SH-SY5Y (cell line): ENCODE results near the gene ANKRD34C.

Experiments used
- GATA2 ChIP-seq: IDR thresholded peaks from 2 replicates; pipeline ENCODE4 v1.6.1; 2011; ENCODE audit warnings: mild to moderate bottlenecking, low read depth, low read length
- GATA3 ChIP-seq: IDR thresholded peaks from 2 replicates; pipeline ENCODE4 v1.6.1; 2011; ENCODE audit warnings: low read depth, mild to moderate bottlenecking, low read length, moderate library complexity

Gene ANKRD34C

DNA sequence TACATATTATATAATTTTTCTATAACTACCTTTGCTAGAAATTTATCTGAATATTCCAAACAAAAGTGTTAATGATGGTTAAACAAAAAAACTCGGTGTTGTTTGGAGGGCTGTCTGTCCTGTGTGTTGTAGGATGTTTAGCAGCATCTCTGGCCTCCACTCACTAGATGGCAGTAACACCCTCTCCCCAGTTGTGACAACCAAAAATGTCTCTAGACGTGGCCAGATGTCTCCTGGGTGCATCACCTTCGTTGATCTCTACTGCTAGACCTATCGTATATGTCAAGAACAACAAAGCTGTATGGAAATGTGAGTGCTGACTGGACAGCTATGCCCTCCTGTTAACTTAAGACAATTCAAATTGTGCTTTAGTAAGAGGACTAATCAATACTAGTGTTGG is 14.1 kb downstream of the ANKRD34C start:
- TF ChIP-seq GATA3 (no peak), GATA2 (no peak)

DNA sequence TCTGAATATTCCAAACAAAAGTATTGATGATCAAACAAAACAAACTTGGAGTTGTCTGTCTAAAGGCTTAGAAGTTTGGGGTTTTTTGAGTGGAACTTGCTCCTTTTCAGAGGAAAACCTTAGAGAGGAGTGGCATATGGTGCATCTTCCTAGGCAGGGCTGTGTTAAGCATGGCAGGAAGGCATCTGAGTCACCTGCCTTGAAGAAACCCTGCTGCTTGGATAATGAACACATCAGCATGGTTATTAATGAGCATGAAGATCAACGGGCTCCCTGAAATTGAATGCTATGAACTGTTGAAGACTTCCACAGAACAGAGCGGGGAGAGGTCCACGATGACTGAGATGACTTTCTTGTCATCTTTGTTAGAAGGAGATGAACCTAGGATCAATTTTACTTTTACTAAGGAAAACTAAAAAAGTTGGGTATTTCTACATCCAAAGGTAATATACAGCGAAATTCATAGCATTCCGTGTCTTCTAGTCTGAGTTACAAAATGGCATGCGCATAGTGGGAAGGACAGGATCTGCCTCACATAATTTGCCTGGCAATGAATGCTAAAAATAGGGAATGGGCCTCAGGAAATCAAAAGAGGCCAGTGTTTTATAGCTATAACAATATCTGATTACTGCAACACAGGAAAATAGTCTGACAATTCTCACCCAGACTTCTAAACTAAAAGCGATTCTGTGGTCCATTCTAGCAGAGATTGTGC is 16.8 kb downstream of the ANKRD34C start:
- TF ChIP-seq GATA2: no peak
- TF ChIP-seq GATA3: no peak

DNA sequence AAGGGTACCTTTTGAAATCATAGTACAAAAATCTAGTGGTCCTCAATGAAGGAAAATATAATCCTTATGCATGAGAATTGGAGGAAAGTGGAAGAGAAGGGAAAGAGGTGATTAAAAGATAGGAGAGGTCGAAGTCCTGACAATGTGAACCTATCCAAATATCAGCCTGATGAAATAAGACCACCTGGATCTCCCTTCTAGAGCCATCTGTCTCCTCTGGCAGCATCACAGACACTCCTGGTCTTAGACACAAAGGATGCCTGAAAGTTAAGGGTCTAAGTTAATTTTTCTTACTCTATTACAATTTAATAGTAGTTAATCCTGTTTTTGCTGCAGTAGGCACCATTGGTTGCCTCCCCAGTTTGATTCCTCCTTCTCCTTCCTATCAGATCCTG is 17.3 kb downstream of the ANKRD34C start:
- TF ChIP-seq GATA3 (no peak), GATA2 (no peak)

DNA sequence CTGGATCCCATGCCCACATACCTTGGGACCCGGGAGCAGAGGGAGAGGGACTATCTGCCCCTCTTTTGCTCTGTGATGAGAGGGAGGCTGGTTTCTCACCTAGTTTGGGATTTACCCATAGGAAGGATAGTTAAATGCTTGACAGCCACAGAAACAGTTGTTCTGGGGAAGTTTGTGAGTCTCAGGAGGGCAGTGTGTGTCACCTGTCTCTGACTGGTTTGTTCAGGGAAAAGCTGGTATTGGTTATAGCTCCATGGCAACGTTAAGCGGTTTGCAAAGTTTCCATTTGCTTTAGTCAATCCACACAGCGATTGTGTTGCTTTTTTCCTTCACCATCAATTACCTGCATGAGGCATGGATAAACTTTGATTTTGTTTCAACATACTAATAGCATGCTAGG is 24.7 kb downstream of the ANKRD34C start:
- TF ChIP-seq GATA3: no peak
- no peak for TF ChIP-seq GATA2

DNA sequence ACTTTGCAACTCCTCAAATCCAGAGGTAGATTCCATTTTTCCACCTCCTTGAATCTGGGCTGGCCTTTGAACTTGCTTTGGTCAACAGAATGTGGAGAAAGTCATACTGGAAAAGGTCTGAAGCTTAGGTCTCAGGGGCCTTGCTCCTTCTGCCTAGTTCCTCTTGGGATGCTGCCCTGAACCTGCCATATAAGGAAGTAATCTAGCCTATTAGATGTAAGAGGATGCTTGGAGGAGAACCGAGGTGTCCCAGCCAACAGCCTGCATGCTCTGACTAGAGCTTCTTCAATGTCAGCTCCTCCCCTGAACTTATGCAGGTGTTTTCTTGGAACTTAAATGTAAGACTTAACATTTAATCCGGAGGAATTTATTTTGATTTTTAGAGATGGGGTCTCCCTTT is 26.4 kb downstream of the ANKRD34C start:
- no peak for TF ChIP-seq GATA2

DNA sequence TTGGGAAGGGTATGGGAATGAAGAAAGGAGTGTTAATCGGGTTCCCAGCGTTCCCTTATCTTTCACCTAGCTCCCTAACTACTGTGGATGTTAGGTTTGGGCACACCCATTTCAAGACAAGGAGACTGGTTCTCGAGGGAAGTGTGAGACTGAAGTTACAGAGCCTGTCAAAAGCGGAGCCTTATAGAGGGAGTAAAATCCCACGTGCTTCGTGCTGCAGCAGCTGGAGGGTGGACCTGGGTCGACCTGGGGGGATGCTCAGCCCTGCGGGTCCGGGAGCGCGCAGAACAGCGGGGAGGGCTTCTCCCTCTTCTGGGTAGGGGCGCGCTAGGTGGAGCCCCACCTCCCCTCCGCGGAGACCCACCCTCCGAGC is 28.1 kb downstream of the ANKRD34C start:
- TF ChIP-seq GATA3: no peak
- TF ChIP-seq GATA2: no peak

DNA sequence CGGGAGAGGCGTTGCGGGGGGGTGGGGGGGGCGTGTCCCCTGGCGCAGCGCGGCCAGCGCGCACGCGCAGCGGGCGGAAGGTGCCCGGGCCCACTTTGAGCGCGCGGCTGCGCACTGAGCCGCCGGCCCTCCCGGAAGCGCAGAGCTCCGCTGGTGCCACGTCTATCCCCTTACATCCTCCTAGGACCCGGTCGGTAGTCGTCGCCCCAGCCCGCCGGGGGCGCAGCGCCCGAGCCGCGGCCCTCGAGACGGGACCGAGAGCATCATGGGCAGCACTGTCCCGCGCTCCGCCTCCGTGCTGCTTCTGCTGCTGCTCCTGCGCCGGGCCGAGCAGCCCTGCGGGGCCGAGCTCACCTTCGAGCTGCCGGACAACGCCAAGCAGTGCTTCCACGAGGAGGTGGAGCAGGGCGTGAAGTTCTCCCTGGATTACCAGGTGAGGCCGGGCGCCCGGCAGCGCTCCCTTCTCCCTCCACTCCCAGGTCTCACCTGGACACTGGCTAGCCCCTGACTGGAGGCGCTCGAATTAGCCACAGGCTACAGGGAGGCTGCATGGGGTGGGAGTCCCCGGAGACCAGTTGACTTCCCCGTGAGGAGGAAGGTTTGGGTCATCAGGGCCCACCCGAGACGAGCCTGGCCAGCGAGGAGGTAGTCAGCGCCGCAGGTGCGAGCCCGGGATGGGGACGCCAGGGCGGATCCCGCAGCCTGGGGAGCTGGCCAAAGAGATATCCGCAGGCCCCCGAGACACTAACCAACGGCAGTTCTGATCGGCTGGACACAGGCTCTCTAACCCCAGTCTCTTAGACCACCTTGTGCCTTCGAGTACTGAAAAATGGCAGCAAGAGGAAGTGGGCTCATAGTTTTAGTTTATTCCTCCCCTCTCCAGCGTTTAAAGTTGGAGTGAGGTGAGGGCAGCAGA is 28.7 kb downstream of the ANKRD34C start, which contains the start of gene TMED3:
TMED3 (plus strand) TSS at position 128 of the 916 bp plus-strand sequence; CDS start at position 266, 138 bp downstream.
- no peak for TF ChIP-seq GATA3
- TF ChIP-seq GATA2: no peak

DNA sequence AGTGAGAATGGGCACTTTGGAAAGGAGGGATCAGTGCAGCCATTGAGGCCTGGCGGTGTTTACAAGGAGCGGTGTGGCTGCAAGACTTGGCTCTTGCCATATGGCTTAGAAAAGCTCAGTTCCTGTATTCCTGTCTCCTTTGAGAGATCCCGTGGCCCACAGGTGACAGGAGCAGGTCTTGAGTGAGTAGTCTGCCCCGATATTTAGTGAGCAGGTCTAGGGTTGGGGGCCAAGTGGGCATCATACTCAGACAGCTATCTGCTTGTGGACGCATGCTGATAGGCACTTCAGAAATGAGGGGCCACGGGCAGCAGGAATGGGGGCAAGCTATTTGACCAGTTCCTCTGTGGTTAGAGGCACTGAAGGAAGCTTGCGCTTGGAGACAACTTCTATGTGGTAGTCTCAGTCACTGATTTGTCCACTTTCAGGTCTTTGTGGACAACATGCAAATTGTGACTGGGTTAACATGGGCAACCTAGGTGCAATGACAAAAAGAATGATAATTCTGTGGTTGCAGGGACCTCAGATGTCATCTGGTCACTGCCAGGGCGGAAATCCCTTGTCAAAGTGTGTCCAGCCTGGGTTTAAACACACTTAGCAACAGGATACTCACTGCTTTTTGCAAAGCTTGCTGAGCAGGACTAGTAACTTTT is 29.5 kb downstream of the ANKRD34C start:
- TF ChIP-seq GATA2: no peak
- TF ChIP-seq GATA3: no peak

DNA sequence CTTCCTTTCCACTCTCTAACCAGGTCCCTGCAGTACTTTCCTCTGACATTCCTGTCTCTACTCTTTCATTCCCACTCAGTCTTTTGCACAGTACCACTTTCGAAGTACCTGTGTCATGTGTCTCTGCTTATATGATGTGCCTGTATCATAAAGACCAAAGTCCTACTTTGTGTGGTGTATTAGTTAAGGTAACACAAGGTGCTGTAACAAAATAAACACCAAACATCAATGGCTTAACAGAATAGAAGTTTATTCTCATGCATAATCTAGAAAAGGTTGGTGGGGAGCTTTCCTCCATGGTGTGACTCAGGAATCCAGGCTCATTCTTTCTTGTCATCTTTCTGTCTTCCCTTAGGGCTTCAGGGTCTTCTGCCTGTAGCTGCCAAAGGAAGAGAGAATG is 31.7 kb downstream of the ANKRD34C start:
- TF ChIP-seq GATA2 (no peak), GATA3 (no peak)

DNA sequence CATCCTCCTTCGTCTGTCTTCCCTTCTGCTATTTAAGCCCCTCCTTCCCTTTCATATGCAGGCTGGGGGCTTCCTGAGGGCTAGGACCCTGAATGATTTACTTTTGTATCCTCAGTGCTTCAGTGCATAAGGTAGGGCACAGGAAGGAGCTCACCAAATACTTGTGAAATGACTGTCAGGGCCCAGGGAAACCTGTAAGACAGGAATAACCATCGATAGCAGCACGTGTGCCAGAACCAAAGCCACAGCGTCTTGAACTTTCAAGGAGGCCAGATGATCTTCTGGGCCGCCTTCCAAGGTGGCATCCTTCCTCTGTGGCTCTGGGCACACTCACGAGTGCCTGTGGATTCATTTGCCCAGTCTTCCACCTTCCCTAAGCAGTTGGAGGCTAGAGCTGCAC is 32.3 kb downstream of the ANKRD34C start:
- TF ChIP-seq GATA3 (no peak), GATA2 (no peak)

DNA sequence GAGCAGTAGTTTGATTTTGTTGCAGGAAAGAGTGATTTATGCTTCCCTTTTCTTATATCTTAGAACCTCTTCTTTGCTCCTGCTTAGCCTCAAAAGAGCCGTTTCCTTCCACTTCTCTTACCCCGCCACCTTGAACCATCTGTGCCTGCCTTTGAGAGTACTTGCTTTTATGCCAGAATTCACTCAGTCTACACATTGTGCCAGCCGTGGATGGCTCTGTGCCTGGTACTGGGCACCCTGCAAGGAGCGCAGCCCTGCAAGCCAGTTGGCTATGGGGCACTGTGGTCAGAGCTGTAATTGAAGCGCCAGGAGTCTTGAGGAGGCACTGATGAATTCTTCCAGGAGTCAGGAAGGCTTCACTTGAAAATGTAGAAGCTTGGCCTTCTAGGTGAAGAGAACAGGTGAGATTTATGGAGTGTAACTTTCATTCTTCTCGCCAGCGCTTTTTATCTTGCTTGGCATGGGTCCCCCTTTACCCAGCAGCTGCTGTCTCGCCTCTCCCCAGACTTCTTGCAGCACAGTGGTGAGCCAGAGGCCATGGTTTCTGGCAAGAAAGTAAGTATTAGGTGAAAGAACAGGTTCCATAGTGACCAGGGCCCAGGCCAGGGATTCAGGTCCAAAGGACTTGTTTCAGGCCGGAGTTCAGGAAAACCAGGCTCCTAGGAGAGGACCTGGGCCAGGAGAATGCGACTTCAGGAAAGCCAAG is 33.3 kb downstream of the ANKRD34C start:
- TF ChIP-seq GATA2 (no peak), GATA3 (no peak)

DNA sequence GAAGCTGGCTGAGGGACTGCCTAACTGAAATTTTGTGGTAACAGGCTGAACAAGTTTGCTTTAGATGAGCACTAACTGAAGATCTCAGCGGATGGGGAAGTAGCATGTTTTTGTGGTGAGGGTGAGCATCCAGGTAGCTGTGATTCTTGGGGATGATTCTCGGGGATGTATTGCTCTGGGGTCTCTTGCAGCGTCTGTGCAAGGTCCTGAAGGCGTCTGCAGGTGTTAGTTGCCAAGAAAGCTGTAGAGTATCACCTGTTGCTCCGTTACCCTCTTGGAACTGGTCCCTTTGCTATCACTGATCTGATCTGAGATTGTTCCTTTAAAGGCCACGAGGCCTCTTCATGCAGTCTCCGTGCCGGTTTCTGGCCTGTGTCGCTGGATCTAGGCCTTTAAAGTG is 34.3 kb downstream of the ANKRD34C start:
- TF ChIP-seq GATA3 (no peak), GATA2 (no peak)

DNA sequence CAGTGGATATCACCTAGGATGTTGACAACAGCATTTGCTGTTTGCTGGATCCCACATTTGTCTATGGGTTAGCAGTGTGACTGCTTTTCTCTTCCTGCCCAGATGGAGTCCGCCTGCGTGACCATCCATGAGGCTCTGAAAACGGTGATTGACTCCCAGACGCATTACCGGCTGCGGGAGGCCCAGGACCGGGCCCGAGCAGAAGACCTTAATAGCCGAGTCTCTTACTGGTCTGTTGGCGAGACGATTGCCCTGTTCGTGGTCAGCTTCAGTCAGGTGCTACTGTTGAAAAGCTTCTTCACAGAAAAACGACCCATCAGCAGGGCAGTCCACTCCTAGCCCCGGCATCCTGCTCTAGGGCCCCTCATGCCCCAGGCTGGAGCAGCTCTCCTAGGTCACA is 39.4 kb downstream of the ANKRD34C start:
- TF ChIP-seq GATA3 (no peak), GATA2 (no peak)

DNA sequence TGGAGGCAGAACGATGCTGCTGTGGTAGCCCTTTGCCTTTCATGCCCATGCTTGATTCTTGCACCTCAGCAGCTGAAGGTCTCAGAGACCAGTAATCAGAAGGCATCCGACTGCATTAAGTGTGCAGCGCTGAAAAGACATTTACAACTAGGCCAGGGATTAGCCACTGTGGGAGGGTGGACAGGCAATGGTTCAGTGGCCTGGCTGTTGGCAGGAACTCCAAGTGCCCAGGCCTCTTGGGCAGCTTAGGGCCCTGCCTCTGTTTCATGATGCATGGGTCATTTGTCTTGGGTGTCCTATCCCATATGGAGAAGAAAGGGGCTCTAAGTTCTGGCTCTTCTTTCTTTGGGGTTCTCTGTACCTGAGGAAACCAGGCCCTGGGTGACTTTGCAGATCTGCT is 39.8 kb downstream of the ANKRD34C start:
- TF ChIP-seq GATA3 (no peak), GATA2 (no peak)

DNA sequence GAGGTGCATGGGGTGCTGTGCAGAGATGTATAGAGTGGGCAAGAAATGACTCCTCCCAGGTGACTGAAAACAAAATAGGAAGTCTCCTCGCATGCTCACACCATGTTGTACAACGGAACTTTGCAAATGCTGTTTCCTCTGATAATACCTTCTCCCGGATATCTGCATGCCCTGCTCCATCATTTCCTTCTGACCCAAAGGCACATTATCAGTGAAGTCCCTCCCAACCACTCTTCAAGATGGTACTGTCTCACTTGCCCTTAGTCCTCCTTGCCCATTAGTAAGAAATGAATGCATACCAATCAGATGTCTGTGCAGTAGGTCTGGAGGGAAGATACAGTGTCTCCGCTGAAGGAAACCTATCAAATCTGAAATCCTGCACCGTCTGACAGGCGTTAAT is 40.4 kb downstream of the ANKRD34C start:
- no peak for TF ChIP-seq GATA3
- no peak for TF ChIP-seq GATA2
